HEK293 (cell line): ENCODE measurements around the gene MRPS6.

Experiments used
- CTCF ChIP-seq: fragments of 450-650 bp; formaldehyde crosslinking; IDR thresholded peaks from 2 replicates; pipeline ENCODE4 v1.5.1; 2016; ENCODE audit warnings: missing biosample characterization, missing genetic modification characterization
- MZF1 ChIP-seq: fragments of 450-650 bp; formaldehyde crosslinking; IDR thresholded peaks from 2 replicates; pipeline ENCODE4 v1.5.1; 2017; ENCODE audit warnings: missing biosample characterization, missing genetic modification characterization, borderline replicate concordance
- OVOL3 ChIP-seq: fragments of 450-650 bp; formaldehyde crosslinking; IDR thresholded peaks from 2 replicates; pipeline ENCODE4 v1.5.1; 2016; ENCODE audit warnings: missing biosample characterization, missing genetic modification characterization
- PBX3 ChIP-seq: sonication (generic); formaldehyde crosslinking; IDR thresholded peaks from 2 replicates; pipeline ENCODE4 v1.8.1; 2022; ENCODE audit warnings: mild to moderate bottlenecking, moderate library complexity, missing genetic modification reagents
- PRDM10 ChIP-seq: fragments of 450-650 bp; formaldehyde crosslinking; IDR thresholded peaks from 2 replicates; pipeline ENCODE4 v1.5.1; 2016; ENCODE audit warnings: missing biosample characterization, missing genetic modification characterization
- REST ChIP-seq: fragments of 450-650 bp; formaldehyde crosslinking; IDR thresholded peaks from 2 replicates; pipeline ENCODE4 v1.5.1; 2016; ENCODE audit warnings: missing biosample characterization, missing genetic modification characterization
- SCRT2 ChIP-seq: fragments of 450-650 bp; formaldehyde crosslinking; IDR thresholded peaks from 2 replicates; pipeline ENCODE4 v1.5.1; 2016; ENCODE audit warnings: missing biosample characterization, missing genetic modification characterization
- SP2 ChIP-seq: fragments of 450-650 bp; formaldehyde crosslinking; IDR thresholded peaks from 2 replicates; pipeline ENCODE4 v1.5.1; 2016; ENCODE audit warnings: missing biosample characterization, missing genetic modification characterization
- ZBTB10 ChIP-seq: fragments of 450-650 bp; formaldehyde crosslinking; IDR thresholded peaks from 2 replicates; pipeline ENCODE4 v1.5.1; 2016; ENCODE audit warnings: missing biosample characterization, missing genetic modification characterization
- ZBTB49 ChIP-seq: fragments of 450-650 bp; formaldehyde crosslinking; IDR thresholded peaks from 2 replicates; pipeline ENCODE4 v1.5.1; 2016; ENCODE audit warnings: missing biosample characterization, missing genetic modification characterization, low read depth
- ZNF280D ChIP-seq: fragments of 450-650 bp; formaldehyde crosslinking; IDR thresholded peaks from 2 replicates; pipeline ENCODE4 v1.5.1; 2016; ENCODE audit warnings: missing biosample characterization, missing genetic modification characterization
- ZNF549 ChIP-seq: fragments of 450-650 bp; IDR thresholded peaks from 2 replicates; pipeline ENCODE4 v1.5.1; 2018; ENCODE audit warnings: missing biosample characterization, missing genetic modification characterization, mild to moderate bottlenecking, inconsistent platforms, moderate library complexity
- ZSCAN4 ChIP-seq: fragments of 450-650 bp; formaldehyde crosslinking; IDR thresholded peaks from 2 replicates; pipeline ENCODE4 v1.5.1; 2017; ENCODE audit warnings: missing biosample characterization, missing genetic modification characterization
- ZSCAN5A ChIP-seq: fragments of 450-650 bp; formaldehyde crosslinking; IDR thresholded peaks from 2 replicates; pipeline ENCODE4 v1.5.1; 2016; ENCODE audit warnings: missing biosample characterization, missing genetic modification characterization

GRCh38 chr21:34047835-34048234 is 25.5 kb upstream of the MRPS6 start:
- no peak for TF ChIP-seq ZSCAN4 (tag by site-specific recombination)
- TF ChIP-seq ZSCAN5A: no peak
- TF ChIP-seq SCRT2: no peak
- no peak for TF ChIP-seq ZNF549
- TF ChIP-seq CTCF (tag by site-specific recombination): no peak
- TF ChIP-seq PBX3: no peak
- no peak for TF ChIP-seq MZF1
- no peak for TF ChIP-seq REST (tag by site-specific recombination)
- TF ChIP-seq ZBTB10 (tag by site-specific recombination): no peak
- no peak for TF ChIP-seq OVOL3 (tag by site-specific recombination)
- TF ChIP-seq SP2 (tag by site-specific recombination): no peak
- TF ChIP-seq PRDM10 (tag by site-specific recombination): no peak
- TF ChIP-seq ZNF280D (tag by site-specific recombination): no peak
- TF ChIP-seq ZBTB49 (tag by site-specific recombination): no peak
